ENCODE measurements around the gene FAM83G.
"Not testable (repeated sequence)": the region's sequence is repeated elsewhere in the genome, so short reads cannot be mapped to it uniquely, and the experiment has no call there.

FAM83G gene

DNA sequence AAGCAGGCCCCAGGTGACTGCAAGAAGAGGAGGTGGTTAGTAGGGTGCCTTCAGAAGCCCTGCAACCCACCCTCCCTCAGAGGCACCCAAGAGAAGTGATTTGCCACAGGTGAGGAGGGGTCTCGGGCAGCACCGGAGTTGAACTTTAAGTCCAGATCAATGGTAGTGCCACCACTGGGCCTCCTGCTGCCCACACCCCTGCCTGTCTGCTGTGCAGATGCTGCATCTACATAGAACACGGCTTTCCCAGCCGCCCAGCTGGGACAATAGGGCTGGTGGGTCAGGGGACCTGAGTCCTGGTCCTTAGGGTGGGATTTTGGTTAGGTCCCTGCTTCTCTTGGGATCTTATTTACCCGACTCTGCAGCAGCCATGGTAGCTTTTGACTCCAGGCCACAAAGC, 17.6 kb upstream of the FAM83G start:
- DNase-seq: no peak

- DNase-seq: no peak
These were observed 17.1 kb upstream of the FAM83G start for GRCh38 chr17:19021622-19022083.

- DNase-seq: not testable (repeated sequence)
These were observed 16.6 kb upstream of the FAM83G start for GRCh38 chr17:19021011-19021621.

- DNase-seq: no peak
These were observed 15.5 kb upstream of the FAM83G start for GRCh38 chr17:19020016-19020415.

DNA sequence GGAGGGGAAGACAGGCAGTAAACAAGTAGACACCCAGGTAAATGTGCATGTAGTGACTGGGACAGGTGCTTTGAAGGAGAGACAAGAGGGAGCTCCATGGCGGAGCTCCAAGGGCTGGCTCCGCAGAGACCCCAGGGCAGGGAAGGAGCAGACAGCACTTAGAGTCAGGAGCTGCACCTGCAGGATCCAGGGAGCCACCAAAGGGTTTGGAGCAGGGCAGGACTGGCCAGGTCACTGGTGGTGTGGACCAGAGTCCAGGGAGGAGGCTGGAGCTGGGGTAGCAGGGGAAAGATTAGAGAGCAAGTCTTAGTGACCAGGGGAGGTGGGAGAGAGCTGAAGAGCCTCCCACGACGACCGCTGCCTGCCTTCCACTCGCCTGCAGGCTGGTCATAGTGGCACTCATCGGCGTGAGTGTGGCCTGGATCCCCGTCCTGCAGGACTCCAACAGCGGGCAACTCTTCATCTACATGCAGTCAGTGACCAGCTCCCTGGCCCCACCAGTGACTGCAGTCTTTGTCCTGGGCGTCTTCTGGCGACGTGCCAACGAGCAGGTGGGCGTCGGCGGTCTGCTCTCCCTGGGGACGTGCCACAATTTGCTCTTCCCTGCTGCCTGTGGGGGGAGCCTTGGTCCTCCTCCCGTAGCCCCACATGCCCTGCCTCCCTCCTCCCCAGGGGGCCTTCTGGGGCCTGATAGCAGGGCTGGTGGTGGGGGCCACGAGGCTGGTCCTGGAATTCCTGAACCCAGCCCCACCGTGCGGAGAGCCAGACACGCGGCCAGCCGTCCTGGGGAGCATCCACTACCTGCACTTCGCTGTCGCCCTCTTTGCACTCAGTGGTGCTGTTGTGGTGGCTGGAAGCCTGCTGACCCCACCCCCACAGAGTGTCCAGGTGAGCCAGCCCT, 14.7 kb upstream of the FAM83G start:
- DNase-seq: no peak

- DNase-seq: no peak
These were observed 14.0 kb upstream of the FAM83G start for GRCh38 chr17:19018600-19018950.

DNA sequence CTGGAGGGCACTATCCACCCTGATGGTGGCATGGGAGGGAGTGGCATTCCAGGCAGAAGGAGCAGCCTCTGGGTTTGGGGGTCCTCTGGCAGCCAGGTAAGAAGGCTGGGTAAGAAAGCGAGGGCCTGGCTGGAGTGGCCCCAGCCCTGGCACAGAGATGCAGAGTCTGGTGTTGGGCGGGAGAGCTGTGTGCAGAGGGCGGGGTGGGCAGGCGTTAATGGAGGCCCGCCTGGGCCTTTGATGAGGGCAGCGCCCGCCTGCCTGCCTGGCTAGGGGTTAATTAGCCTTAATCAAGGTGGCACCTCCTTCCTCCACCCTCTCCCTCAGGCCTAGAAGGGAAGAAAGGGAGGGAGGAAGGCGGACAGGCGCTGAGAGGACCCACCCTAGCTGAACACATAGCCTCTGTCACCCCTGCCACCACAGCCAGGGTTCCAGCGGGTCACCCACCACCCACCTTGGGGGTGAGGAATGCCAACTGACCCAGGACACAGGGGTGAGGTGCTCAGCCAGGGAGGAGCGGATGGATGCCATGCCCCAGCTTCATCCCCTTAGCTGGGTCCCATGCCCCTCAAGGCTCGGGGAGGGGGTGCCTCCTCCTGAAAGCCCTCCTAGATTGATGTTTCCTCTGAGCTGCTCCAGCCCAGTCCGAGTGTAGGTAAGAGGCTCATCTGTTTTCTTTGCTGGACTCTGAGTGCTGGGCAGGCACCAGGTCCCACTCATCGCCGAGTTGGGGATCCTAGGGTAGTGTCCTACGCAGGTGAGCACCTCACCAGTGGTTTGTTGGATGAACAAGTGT, 13.4 kb upstream of the FAM83G start:
- no peak for DNase-seq

DNA sequence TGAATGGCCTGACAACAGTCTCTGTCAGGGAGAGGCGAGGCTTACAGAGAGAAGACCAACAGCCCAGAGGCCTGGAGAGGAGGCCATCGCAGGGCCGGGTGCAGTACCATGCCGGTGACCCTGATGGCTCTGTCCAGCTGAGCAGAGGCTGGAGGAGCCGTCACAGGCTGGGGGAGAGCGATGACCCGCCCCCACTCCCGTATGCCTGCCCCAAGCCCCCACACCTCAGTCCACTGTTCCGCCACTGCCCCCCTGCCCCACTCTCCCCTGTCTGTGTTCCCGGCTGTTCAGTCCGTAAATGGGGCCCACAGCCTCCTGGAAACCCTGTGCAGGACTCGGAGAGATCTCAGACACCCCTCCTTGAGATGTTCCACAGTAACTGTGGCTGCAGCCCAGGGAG, 12.8 kb upstream of the FAM83G start:
- DNase-seq: no peak

DNA sequence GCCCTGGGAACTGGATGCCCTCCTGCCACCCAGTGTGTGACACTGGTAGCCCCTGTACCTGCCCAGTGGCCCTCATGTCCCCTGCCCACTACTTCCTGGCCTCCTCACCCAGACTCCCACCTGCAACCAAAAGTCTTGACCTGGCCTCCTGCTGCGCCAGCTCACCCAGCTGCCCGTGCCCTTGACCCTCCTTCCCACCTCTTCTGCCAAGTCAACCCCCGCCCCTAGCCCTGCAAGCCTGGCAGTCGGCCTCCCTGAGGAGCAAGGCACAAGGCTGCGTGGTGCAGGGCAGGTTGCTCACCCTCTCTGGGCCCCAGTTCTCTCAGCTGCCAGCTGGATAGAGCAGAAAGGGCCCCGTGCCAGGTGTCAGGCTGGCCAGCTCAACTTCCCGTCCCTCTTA, 12.3 kb upstream of the FAM83G start:
- no peak for DNase-seq

DNA sequence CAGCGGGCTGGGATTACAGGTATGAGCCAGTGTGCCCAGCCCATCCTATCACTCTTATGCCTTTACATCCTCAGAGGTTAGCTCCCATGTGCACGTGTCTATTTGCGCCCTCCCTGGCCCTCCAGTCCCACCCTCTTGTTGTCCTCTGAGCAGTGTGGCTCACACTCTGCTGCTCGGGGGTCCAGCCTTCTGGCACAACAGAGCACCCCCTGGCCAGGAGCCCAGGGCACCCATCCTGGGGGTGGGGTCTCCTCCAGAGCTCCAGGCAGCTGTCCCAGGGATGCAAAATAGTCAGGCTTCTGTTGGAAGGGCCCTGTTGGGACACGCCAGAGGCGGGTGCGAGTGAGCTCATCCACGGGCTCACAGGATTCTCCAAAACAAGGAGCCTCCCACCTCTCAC, 11.7 kb upstream of the FAM83G start:
- no peak for DNase-seq

- no peak for DNase-seq
These were observed 10.9 kb upstream of the FAM83G start for GRCh38 chr17:19015428-19015827.

DNA sequence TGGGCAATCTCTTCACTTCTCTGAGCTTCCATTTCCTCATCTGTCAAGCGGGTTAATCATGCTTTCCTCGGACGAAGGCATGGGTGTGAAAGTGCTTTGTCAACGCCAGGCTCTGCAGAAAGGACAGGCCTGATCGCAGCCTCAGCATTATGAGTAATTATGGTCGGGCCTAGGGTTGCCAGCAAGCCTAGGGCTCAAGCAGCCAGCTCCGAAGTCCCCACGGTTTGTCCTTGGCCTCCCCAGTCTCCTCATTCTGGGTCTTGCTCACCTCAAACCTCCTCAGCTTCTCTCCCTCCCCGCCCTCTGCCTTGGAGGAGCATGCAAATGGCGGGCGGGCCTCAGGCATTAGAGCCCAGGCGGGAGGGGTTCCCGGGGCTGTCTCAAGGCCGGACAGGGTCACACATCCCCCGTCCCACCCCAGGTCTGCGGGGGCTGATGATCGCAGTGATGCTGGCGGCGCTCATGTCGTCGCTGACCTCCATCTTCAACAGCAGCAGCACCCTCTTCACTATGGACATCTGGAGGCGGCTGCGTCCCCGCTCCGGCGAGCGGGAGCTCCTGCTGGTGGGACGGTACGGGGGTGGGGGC, 10.2 kb upstream of the FAM83G start:
- no peak for DNase-seq

DNA sequence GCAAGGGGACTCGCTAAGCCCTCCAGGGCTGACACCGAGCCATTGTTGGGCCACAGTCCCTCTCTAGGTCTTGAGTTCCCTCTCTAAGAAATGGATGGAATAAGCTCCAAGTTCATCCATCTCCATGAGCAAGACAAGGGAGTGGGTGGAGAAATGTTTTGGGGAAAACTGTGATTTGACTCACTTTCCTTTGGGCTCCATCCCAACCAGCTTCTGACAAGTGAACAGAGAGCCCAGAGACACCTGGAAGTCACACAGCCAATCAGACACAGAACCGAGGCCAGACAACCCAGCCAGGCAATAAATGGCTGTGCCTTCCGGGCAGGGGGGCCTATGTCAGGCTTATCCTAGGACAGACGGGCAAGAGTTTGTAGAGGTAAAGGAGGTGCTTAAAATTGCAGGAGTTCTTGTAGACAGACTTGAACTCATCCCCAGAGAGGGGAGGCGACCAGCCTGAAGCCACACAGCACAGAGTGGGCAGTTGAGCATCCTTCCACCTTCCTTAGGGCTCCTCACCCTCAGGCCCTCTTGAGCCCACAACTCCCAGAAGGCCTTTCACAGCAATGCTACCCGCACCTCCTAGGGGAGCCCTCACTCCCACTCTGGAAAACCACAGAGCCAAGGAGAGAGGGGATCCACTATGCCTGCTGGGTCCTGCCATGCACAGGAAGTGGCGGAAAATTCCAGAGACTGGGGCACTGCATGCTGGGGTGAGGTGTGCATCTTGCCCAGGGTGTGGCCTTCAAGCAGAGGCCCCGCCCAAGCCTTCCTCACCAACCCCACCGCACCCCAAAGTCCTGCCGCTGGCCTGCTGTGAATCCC, 9.5 kb upstream of the FAM83G start:
- no peak for DNase-seq

- DNase-seq: no peak
These were observed 8.7 kb upstream of the FAM83G start for GRCh38 chr17:19013226-19013625.

GRCh38 chr17:19012171-19013080, 7.9 kb upstream of the FAM83G start:
- DNase-seq: no peak

- DNase-seq: no peak
These were observed 7.0 kb upstream of the FAM83G start for GRCh38 chr17:19011581-19011980.

DNA sequence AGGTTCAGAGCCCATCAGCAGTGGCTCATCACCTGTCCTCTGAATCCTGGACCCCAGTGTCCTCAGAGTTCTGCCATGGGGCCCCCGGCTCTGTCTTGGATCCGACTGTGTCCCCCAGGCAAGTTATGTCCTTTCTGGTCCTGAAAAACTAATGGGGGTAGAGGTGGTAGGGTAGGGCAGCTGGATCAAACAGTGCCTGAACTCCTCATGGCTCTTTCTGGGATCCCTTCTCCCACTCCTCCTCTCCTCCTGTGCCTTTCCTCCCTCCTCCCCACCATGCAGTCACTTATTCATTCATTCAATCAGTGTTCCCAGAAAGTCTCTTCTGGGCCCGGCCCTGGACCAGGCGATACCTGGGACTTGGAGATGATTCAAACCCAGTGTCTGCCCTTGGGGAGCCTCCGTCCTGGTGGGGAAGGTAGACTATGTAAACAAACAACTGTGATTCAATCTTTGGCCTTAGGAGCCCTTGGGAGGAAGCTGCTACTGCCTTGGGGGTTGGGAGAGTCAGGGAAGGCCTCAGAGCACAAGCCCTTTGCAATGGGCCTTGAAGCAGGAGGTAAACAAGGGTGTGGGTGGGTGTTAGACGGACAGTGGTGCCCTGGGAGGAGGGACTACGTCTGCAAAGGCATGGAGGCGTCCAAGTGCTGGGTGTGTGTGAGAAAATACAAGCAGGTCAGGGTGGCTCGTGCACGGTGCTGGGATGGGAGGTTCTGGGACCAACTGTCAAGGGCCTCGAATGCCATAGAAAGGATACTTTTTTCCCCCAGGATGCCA, 6.4 kb upstream of the FAM83G start:
- DNase-seq: no peak

- DNase-seq: no peak
These were observed 5.4 kb upstream of the FAM83G start for GRCh38 chr17:19009970-19010369.

- DNase-seq: no peak
These were observed 2.1 kb upstream of the FAM83G start for GRCh38 chr17:19006698-19007097.

- no peak for DNase-seq
These were observed 1.3 kb upstream of the FAM83G start for GRCh38 chr17:19005789-19006430.
